ENCODE data around the gene SMIM36.

- TF ChIP-seq TAF1 (IDR thresholded peaks at IDR 0.05; ENCODE audit: borderline replicate concordance, insufficient read depth, low read length) (no peak), SIN3A (IDR thresholded peaks at IDR 0.05; ENCODE audit: borderline replicate concordance, insufficient read depth, low read length) (no peak)
These were observed 47.7 kb downstream of the SMIM36 start for GRCh38 chr17:55463600-55463999.
